Kasumi-1 (cell line): Measurements from ENCODE around the gene GRIK4.

Experiments used
- DNase-seq, 2 experiments: peaks; one replicate each; lab custom pipeline; 2025; lab: John Stamatoyannopoulos, UW

The GRIK4 gene

GRCh38 chr11:120814531-120815318 is 303.2 kb downstream of the GRIK4 start:
- DNase-seq: no peak

- DNase-seq: no peak
These were observed 304.0 kb downstream of the GRIK4 start for GRCh38 chr11:120815319-120816100.

- no peak for DNase-seq
These were observed 304.6 kb downstream of the GRIK4 start for GRCh38 chr11:120816176-120816575.

GRCh38 chr11:120816711-120817110 is 305.2 kb downstream of the GRIK4 start:
- no peak for DNase-seq

- no peak for DNase-seq
These were observed 305.6 kb downstream of the GRIK4 start for GRCh38 chr11:120817158-120817557.

- no peak for DNase-seq
These were observed 306.5 kb downstream of the GRIK4 start for GRCh38 chr11:120818097-120818496.

- DNase-seq: no peak
These were observed 307.5 kb downstream of the GRIK4 start for GRCh38 chr11:120819003-120819402.

- DNase-seq: no peak
These were observed 308.2 kb downstream of the GRIK4 start for GRCh38 chr11:120819437-120820365.

- DNase-seq: no peak
These were observed 311.6 kb downstream of the GRIK4 start for GRCh38 chr11:120823159-120823558.

GRCh38 chr11:120824242-120824641 is 312.7 kb downstream of the GRIK4 start:
- no peak for DNase-seq

GRCh38 chr11:120827198-120827597 is 315.6 kb downstream of the GRIK4 start:
- DNase-seq: no peak

GRCh38 chr11:120827820-120828219 is 316.3 kb downstream of the GRIK4 start:
- no peak for DNase-seq

- no peak for DNase-seq
These were observed 317.3 kb downstream of the GRIK4 start for GRCh38 chr11:120828847-120829246.

- no peak for DNase-seq
These were observed 318.6 kb downstream of the GRIK4 start for GRCh38 chr11:120830085-120830620.

GRCh38 chr11:120832481-120833238 is 321.1 kb downstream of the GRIK4 start:
- no peak for DNase-seq

GRCh38 chr11:120834686-120835210 is 323.2 kb downstream of the GRIK4 start:
- DNase-seq: no peak

GRCh38 chr11:120835601-120836228 is 324.2 kb downstream of the GRIK4 start:
- DNase-seq: no peak

GRCh38 chr11:120837696-120838095 is 326.1 kb downstream of the GRIK4 start:
- DNase-seq: no peak

- DNase-seq: no peak
These were observed 327.7 kb downstream of the GRIK4 start for GRCh38 chr11:120839201-120839600.

GRCh38 chr11:120839846-120840402 is 328.4 kb downstream of the GRIK4 start:
- DNase-seq: peak in 1 of 2 experiments; percentile 12
